GM12875 (cell line): Measurements from ENCODE around the gene GLO1.

ENCODE experiments used
- H3K4me3 ChIP-seq: one replicate; pipeline ENCODE4 v1.5.1; 2011; ENCODE audit warnings: low read depth, low read length, control low read depth
- TF ChIP-seq, protein P1 (sequence below): IDR thresholded peaks from 2 replicates; pipeline ENCODE4 v1.5.1; 2011; ENCODE audit warnings: low read depth, mild to moderate bottlenecking, control low read depth, inconsistent platforms, low read length, moderate library complexity, borderline replicate concordance; ENCODE audit not compliant: insufficient read depth

GLO1 gene

DNA sequence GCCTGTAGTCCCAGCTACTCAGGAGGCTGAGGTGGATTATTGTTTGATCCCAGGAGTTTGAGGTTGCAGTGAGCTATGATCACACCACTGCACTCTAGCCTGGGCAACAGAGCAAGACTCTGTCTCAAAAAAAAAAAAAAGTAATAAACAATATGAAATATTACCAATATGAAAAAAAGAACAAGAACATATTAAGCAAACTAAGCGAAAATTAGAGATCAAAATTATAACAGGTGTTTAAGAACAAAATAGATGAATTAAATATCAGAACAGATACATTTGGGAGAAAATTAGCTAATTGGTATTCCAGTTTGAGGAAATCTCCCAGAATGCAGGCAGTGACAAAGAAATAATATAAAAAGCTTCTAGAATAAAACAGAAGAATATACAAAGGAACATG, 23.3 kb downstream of the GLO1 start:
- TF ChIP-seq, protein P1, sequence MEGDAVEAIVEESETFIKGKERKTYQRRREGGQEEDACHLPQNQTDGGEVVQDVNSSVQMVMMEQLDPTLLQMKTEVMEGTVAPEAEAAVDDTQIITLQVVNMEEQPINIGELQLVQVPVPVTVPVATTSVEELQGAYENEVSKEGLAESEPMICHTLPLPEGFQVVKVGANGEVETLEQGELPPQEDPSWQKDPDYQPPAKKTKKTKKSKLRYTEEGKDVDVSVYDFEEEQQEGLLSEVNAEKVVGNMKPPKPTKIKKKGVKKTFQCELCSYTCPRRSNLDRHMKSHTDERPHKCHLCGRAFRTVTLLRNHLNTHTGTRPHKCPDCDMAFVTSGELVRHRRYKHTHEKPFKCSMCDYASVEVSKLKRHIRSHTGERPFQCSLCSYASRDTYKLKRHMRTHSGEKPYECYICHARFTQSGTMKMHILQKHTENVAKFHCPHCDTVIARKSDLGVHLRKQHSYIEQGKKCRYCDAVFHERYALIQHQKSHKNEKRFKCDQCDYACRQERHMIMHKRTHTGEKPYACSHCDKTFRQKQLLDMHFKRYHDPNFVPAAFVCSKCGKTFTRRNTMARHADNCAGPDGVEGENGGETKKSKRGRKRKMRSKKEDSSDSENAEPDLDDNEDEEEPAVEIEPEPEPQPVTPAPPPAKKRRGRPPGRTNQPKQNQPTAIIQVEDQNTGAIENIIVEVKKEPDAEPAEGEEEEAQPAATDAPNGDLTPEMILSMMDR: no peak
- no peak overlapping the region for H3K4me3 ChIP-seq

DNA sequence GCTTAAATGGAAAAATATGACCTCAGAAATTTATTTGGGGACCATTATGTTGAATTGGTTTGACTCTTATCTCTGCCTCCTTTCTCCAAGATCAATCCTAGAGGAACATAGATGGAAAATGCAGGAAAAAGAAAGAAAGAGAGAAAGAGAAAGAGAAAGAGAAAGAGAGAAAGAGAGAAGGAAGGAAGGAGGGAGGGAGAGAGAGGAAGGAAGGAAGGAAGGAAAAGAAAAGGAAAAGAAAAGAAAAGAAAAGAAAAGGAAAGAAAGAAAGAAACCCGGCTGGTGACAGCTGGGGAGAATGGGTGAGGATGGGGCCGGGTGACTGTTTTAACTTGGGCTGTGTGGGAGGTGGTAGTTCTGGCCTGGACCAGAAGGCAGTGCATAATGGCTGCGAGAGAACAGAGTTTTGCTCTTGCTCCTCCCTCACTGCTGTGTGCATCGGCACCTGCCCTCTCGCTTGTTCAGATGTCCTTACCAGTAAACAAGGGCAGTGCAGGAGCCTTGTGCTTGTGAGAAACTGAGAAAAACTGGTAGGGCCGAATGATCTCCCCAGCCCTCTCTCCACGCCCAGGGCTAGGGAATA, 24.7 kb downstream of the GLO1 start:
- no peak overlapping the region for H3K4me3 ChIP-seq
- TF ChIP-seq, protein P1: no peak

DNA sequence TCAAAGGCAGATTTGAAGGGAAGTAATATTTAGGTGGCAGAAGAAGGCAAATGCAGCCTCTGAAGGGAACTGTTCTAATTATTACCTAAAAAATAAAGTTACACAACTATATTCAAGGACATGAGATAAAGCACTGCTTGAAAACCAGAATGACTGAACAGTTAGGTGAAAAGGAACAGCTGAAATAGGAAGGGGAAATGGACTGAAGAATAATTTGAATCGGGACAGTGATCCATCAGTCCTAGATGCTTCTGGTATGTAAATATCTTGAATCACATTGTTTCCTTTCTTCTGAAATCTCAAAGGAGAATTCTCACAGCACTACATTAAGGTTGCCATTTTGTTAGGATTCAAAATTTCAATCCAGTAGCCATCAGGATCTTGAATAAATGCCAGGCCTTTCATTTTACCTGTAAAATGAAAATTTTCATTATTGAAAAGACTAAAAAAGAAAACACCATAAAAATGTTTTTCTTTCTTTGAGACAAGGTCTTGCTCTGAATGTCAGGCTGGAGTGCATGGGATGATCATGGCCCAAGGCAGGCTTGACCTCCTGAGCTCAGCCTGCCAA, 25.9 kb downstream of the GLO1 start:
- TF ChIP-seq, protein P1: no peak
- H3K4me3 ChIP-seq: no peak overlapping the region

DNA sequence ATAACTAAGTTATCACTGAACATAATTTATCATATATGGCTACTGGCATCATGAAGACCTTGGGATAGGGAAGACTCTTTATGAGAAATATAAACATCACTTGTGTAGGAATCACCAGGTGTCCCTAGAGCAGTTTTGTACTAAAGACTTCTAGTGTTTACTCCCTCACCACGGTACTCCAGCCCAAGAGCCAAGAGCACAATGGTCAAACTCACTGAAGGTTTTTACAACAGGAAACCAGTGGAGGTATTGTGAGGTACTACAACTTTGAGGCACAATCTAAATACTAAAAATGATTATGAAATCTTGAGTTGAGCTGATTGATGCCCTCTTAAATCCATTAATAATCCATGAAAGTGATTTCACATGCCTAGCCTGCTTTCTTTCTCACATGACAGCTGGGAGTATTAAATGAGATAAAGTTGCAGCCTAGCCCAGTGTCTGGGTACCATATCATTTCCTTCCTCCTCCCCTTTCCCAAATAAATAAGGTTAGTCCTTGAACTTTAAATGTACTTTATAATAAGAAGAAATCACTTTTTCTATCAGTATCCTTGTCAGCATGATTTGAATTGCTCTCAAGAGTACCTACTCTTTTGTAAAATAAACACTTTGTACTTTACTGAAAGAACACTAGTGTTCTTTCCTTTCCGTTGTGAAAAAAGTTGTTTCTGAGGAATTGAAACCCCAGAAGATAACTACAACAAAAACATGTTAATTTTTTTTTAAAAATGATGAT, 26.5 kb downstream of the GLO1 start:
- H3K4me3 ChIP-seq: no peak overlapping the region
- TF ChIP-seq, protein P1: no peak

DNA sequence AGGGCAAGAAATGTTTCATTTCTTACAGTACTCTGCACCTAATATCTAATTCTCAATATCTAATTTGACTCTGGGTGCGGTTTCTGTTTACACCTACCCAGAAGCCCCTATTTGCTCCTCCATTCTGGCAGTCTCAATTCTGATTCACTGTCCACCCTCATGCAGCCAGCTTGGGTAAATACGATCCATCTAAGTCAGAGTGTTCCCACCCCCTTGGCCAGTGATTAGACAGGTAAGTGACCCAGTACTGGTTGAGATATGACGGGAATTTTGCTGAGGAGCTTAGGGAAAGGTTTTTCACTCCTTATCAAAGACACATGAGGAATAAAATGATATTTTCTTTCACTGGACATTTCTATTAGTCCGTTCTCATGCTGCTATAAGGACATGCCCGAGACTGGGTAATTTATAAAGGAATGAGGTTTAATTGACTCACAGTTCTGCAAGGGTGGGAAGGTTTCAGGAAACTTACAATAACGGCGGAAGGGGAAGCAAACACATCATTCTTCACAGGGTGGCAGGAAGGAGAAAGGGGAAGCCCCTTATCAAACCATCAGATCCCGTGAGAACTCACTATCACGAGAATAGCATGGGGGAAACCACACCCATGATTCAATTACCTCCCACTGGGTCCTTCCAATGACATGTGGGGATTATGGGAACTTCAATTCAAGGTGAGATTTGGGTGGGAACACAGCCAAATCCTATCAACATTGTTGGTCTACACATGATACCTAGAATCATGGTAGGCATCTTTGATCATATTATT, 29.4 kb downstream of the GLO1 start:
- TF ChIP-seq, protein P1: no peak
- H3K4me3 ChIP-seq: no peak overlapping the region

DNA sequence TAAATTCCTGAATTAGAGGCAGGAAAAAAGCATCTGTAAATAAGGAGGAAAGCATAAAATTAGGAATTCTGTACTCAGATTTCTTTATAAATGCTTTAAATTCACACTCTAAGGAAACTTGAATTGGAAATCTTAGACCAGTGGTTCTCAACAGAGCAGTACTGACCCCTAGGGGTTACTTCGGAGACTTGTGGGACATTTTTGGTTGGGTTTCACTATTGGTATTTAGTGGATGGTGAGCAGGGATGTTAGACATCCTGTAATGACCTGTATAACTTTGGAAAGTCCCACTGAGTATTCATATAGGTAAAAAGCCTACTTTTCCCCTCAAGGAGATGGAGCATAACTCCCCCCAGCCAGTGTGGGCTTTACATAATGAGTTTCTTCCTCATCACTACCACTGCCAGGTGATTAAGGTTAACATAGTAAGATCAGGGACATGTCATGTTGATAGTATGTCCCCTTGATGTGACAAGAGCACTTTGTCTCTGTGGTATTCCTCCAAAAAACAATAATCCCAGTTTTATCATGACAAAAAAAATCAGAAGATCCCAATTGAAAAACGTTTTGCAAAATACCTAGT, 31.0 kb downstream of the GLO1 start:
- H3K4me3 ChIP-seq: no peak overlapping the region
- TF ChIP-seq, protein P1: peak; percentile 49; the same call in 1 of the 2 replicates
